Immature natural killer cell (primary cell): ENCODE results near the gene UFSP2. TPM values are rescaled to one million over a fixed set of nuclear protein-coding genes. Genes with fewer than 3 reads are reported as not detected.

Experiments used
- DNase-seq, 3 donors: peaks; one replicate each; pipeline ENCODE4 v3.0.0; 2022; ENCODE audit warnings: mixed read lengths in 1 of 3
- H3K27ac Mint-ChIP-seq, 6 donors: one replicate each; pipeline ENCODE4 v1.8.0; 2020; ENCODE audit warnings: mixed read lengths in 6 of 6, mild to moderate bottlenecking in 5 of 6, inconsistent platforms in 4 of 6, moderate library complexity in 3 of 6
- H3K27me3 Mint-ChIP-seq, 3 donors: one replicate each; pipeline ENCODE4 v1.8.0; 2020 to 2021; ENCODE audit warnings: low read depth in 3 of 3, mild to moderate bottlenecking in 3 of 3, mixed read lengths in 3 of 3, moderate library complexity in 3 of 3, inconsistent platforms in 1 of 3
- H3K36me3 Mint-ChIP-seq, 3 donors: one replicate each; pipeline ENCODE4 v1.8.0; 2020; ENCODE audit warnings: mixed read lengths in 3 of 3, inconsistent platforms in 2 of 3, mild to moderate bottlenecking in 2 of 3
- H3K4me1 Mint-ChIP-seq, 2 donors: one replicate each; pipeline ENCODE4 v1.8.0; 2020; ENCODE audit warnings: inconsistent platforms in 2 of 2, mild to moderate bottlenecking in 2 of 2, mixed read lengths in 2 of 2, moderate library complexity in 1 of 2
- H3K4me3 Mint-ChIP-seq, 5 donors: one replicate each; pipeline ENCODE4 v1.8.0; 2020; ENCODE audit warnings: mild to moderate bottlenecking in 5 of 5, mixed read lengths in 5 of 5, inconsistent platforms in 3 of 5, moderate library complexity in 3 of 5
- H3K9me3 Mint-ChIP-seq, 6 donors: one replicate each; pipeline ENCODE4 v1.8.0; 2020; ENCODE audit warnings: mild to moderate bottlenecking in 6 of 6, mixed read lengths in 6 of 6, inconsistent platforms in 4 of 6, moderate library complexity in 3 of 6
- polyA plus RNA-seq, 3 donors: library from polyadenylated mRNA; unstranded; fragments of 300-500 nt; fragmentation: Illumina TruSeq; gene quantifications; one replicate each; pipeline ENCODE4 v1.2.3, GENCODE V29; 2021

Gene UFSP2
- polyA plus RNA-seq: 10 to 100 TPM; 24.9 to 54.2 (median 31.9) TPM

GRCh38 chr4:185425647-185426352, at the start of gene UFSP2:
UFSP2 (minus strand) TSS chr4:185425964; CDS start chr4:185425868, 96 bp downstream.
- Mint-ChIP-seq H3K27me3 (peaks cover 5 to 27% (median 15%) of the 10 kb centered on the region in 3 donors), H3K36me3 (peaks cover 6 to 12% (median 10%) of the 10 kb centered on the region in 3 donors), H3K9me3 (no peaks in the 10 kb centered on the region), H3K4me3 (peak within 1 kb of the TSS; percentile 86 to 92 (median 86)), H3K4me1 (peaks cover 15 to 29% of the 10 kb centered on the region in 2 donors), H3K27ac (peak within 1 kb of the TSS; percentile 93 to 100 (median 98))
- DNase-seq: peak; percentile 93

- Mint-ChIP-seq H3K9me3 (no peaks in the 10 kb centered on the region), H3K27me3 (peaks cover 3 to 21% (median 4%) of the 10 kb centered on the region in 3 donors)
These were observed 47.5 kb upstream of the UFSP2 start for GRCh38 chr4:185473247-185473646.

GRCh38 chr4:185472103-185472542, 46.4 kb upstream of the UFSP2 start:
- H3K27me3 Mint-ChIP-seq: peaks cover 1 to 16% (median 5%) of the 10 kb centered on the region in 3 donors
- peak overlapping the region; percentile 85 to 98 (median 90) for H3K4me3 Mint-ChIP-seq
- peak in 1 of 3 donors; percentile 3 for DNase-seq

More at GRCh38 chr4:185473247-185473646, 47.5 kb upstream of the UFSP2 start:
- peak overlapping the region in 3 of 5 donors; percentile 4 to 50 (median 19) for H3K4me3 Mint-ChIP-seq
- peaks cover 10 to 16% of the 10 kb centered on the region in 2 donors for H3K4me1 Mint-ChIP-seq
- no peak for DNase-seq
- no peaks in the 10 kb centered on the region for H3K36me3 Mint-ChIP-seq
- no peak overlapping the region for H3K27ac Mint-ChIP-seq

GRCh38 chr4:185471235-185472102, 45.7 kb upstream of the UFSP2 start, which contains the start of gene CCDC110:
CCDC110 (minus strand) TSS chr4:185471733; CDS start chr4:185471683, 50 bp downstream.
- Mint-ChIP-seq H3K9me3 (peaks cover 0 to under 1% (median 0%) of the 10 kb centered on the region in 6 donors), H3K4me3 (peak within 1 kb of the TSS; percentile 85 to 98 (median 90)), H3K36me3 (no peaks in the 10 kb centered on the region), H3K27me3 (peaks cover 3 to 9% (median 6%) of the 10 kb centered on the region in 3 donors), H3K4me1 (peaks cover 10 to 16% of the 10 kb centered on the region in 2 donors), H3K27ac (peak within 1 kb of the TSS; percentile 58 to 86 (median 76))
- DNase-seq: peak; percentile 72 to 82 (median 78)

More at GRCh38 chr4:185472103-185472542, 46.4 kb upstream of the UFSP2 start:
- peaks cover 10 to 16% of the 10 kb centered on the region in 2 donors for H3K4me1 Mint-ChIP-seq
- no peaks in the 10 kb centered on the region for H3K36me3 Mint-ChIP-seq
- H3K27ac Mint-ChIP-seq: peak overlapping the region; percentile 58 to 86 (median 76)
- no peaks in the 10 kb centered on the region for H3K9me3 Mint-ChIP-seq

GRCh38 chr4:185470501-185471195, 44.9 kb upstream of the UFSP2 start:
- peak overlapping the region; percentile 60 to 83 (median 77) for H3K4me3 Mint-ChIP-seq
- H3K9me3 Mint-ChIP-seq: peaks cover 0 to 3% (median 0%) of the 10 kb centered on the region in 6 donors
- H3K27me3 Mint-ChIP-seq: peaks cover 3 to 9% (median 6%) of the 10 kb centered on the region in 3 donors
- peak in 2 of 3 donors; percentile 28 to 32 for DNase-seq
- peak overlapping the region in 5 of 6 donors; percentile 38 to 73 (median 49) for H3K27ac Mint-ChIP-seq
- H3K4me1 Mint-ChIP-seq: peaks cover 10 to 16% of the 10 kb centered on the region in 2 donors
- H3K36me3 Mint-ChIP-seq: no peaks in the 10 kb centered on the region

- H3K4me1 Mint-ChIP-seq: peaks cover 10 to 16% of the 10 kb centered on the region in 2 donors
- H3K36me3 Mint-ChIP-seq: no peaks in the 10 kb centered on the region
- H3K27me3 Mint-ChIP-seq: peaks cover 3 to 11% (median 9%) of the 10 kb centered on the region in 3 donors
- H3K9me3 Mint-ChIP-seq: peaks cover 0 to 3% (median 0%) of the 10 kb centered on the region in 6 donors
- H3K27ac Mint-ChIP-seq: peak overlapping the region in 2 of 6 donors; percentile 4 to 62
- peak overlapping the region in 1 of 5 donors; percentile 33 for H3K4me3 Mint-ChIP-seq
- peak in 1 of 3 donors; percentile 8 for DNase-seq
These were observed 43.9 kb upstream of the UFSP2 start for GRCh38 chr4:185469580-185470154.

GRCh38 chr4:185468999-185469398, 43.2 kb upstream of the UFSP2 start:
- no peak for DNase-seq
- peaks cover 0 to 3% (median 0%) of the 10 kb centered on the region in 6 donors for H3K9me3 Mint-ChIP-seq
- H3K36me3 Mint-ChIP-seq: no peaks in the 10 kb centered on the region
- peaks cover 3 to 11% (median 7%) of the 10 kb centered on the region in 3 donors for H3K27me3 Mint-ChIP-seq
- H3K4me3 Mint-ChIP-seq: no peak overlapping the region
- peaks cover 10 to 16% of the 10 kb centered on the region in 2 donors for H3K4me1 Mint-ChIP-seq
- H3K27ac Mint-ChIP-seq: peak overlapping the region in 1 of 6 donors; percentile 4

GRCh38 chr4:185467991-185468390, 42.2 kb upstream of the UFSP2 start:
- Mint-ChIP-seq H3K27me3 (peaks cover 3 to 11% (median 7%) of the 10 kb centered on the region in 3 donors), H3K36me3 (no peaks in the 10 kb centered on the region), H3K4me1 (peaks cover 10 to 16% of the 10 kb centered on the region in 2 donors), H3K4me3 (no peak overlapping the region), H3K9me3 (peaks cover 0 to 3% (median 0%) of the 10 kb centered on the region in 6 donors), H3K27ac (no peak overlapping the region)
- DNase-seq: no peak

GRCh38 chr4:185467101-185467500, 41.3 kb upstream of the UFSP2 start:
- Mint-ChIP-seq H3K4me1 (peaks cover 9 to 12% of the 10 kb centered on the region in 2 donors), H3K9me3 (peaks cover 0 to 3% (median 0%) of the 10 kb centered on the region in 6 donors), H3K36me3 (no peaks in the 10 kb centered on the region), H3K27ac (no peak overlapping the region), H3K27me3 (peaks cover 3 to 11% (median 5%) of the 10 kb centered on the region in 3 donors), H3K4me3 (no peak overlapping the region)
- DNase-seq: no peak

- H3K36me3 Mint-ChIP-seq: no peaks in the 10 kb centered on the region
- H3K27me3 Mint-ChIP-seq: peaks cover 3 to 13% (median 6%) of the 10 kb centered on the region in 3 donors
- H3K4me3 Mint-ChIP-seq: no peak overlapping the region
- H3K9me3 Mint-ChIP-seq: peaks cover 0 to 3% (median 0%) of the 10 kb centered on the region in 6 donors
- DNase-seq: no peak
- peaks cover 4 to 7% of the 10 kb centered on the region in 2 donors for H3K4me1 Mint-ChIP-seq
- no peak overlapping the region for H3K27ac Mint-ChIP-seq
These were observed 39.9 kb upstream of the UFSP2 start for GRCh38 chr4:185465707-185466106.

- Mint-ChIP-seq H3K36me3 (no peaks in the 10 kb centered on the region), H3K9me3 (peaks cover 0 to 3% (median 0%) of the 10 kb centered on the region in 6 donors), H3K27ac (no peak overlapping the region), H3K27me3 (peaks cover 2 to 10% (median 8%) of the 10 kb centered on the region in 3 donors), H3K4me3 (no peak overlapping the region), H3K4me1 (no peaks in the 10 kb centered on the region)
- no peak for DNase-seq
These were observed 39.1 kb upstream of the UFSP2 start for GRCh38 chr4:185464887-185465286.

- Mint-ChIP-seq H3K4me1 (no peaks in the 10 kb centered on the region), H3K27me3 (peaks cover 3 to 10% (median 8%) of the 10 kb centered on the region in 3 donors), H3K27ac (no peak overlapping the region)
These were observed 38.4 kb upstream of the UFSP2 start for GRCh38 chr4:185464183-185464582.

More at GRCh38 chr4:185464183-185464582, 38.4 kb upstream of the UFSP2 start:
- H3K4me3 Mint-ChIP-seq: no peak overlapping the region
- DNase-seq: no peak
- peaks cover 0 to 3% (median 0%) of the 10 kb centered on the region in 6 donors for H3K9me3 Mint-ChIP-seq
- H3K36me3 Mint-ChIP-seq: no peaks in the 10 kb centered on the region
